Hepatocyte (in vitro differentiated cells): Measurements from ENCODE around the gene COL5A2.

Source experiments
- EZH2phosphoT487 ChIP-seq: fragments of 200-600 bp; sonication (generic); IDR thresholded peaks from one replicate; pipeline ENCODE4 v1.6.1; 2018; ENCODE audit warnings: antibody characterized with exemption, mild to moderate bottlenecking, low read depth, moderate library complexity; ENCODE audit not compliant: unreplicated experiment, severe bottlenecking
- TF ChIP-seq, protein P1 (sequence below): fragments of 200-600 bp; sonication (generic); IDR thresholded peaks from 2 replicates; pipeline ENCODE4 v1.5.1; 2016; ENCODE audit warnings: antibody characterized with exemption, mild to moderate bottlenecking; ENCODE audit not compliant: poor library complexity

DNA sequence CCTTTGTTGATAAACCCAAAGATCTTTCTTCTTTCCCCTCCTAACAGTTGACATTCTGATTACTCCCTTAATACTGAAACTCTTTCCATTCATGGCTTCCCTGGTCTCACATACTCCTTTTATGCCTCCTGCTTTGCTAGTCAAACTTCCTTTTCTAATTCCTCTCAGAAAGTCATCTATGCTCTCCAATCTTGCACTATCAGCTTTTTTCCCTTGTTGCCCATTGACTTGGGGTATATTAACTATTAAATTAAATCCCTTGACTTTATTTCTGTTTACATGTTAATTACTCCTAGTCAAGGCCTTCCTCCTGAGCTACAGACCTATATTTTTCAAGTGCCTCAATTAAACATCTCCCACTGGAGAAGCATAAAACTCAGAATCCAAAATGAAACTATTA is 3.6 kb upstream of the COL5A2 start:
- TF ChIP-seq, protein P1, sequence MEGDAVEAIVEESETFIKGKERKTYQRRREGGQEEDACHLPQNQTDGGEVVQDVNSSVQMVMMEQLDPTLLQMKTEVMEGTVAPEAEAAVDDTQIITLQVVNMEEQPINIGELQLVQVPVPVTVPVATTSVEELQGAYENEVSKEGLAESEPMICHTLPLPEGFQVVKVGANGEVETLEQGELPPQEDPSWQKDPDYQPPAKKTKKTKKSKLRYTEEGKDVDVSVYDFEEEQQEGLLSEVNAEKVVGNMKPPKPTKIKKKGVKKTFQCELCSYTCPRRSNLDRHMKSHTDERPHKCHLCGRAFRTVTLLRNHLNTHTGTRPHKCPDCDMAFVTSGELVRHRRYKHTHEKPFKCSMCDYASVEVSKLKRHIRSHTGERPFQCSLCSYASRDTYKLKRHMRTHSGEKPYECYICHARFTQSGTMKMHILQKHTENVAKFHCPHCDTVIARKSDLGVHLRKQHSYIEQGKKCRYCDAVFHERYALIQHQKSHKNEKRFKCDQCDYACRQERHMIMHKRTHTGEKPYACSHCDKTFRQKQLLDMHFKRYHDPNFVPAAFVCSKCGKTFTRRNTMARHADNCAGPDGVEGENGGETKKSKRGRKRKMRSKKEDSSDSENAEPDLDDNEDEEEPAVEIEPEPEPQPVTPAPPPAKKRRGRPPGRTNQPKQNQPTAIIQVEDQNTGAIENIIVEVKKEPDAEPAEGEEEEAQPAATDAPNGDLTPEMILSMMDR, result no peak
- no peak for TF ChIP-seq EZH2phosphoT487
